ENCODE data around the gene SMAD5.

SMAD5 gene

GRCh38 chr5:136199408-136199807 lies 66.8 kb downstream of the SMAD5 start:
- no peak for DNase-seq

- no peak for DNase-seq
These were observed 67.5 kb downstream of the SMAD5 start for GRCh38 chr5:136200130-136200529.

- DNase-seq: no peak
These were observed 68.1 kb downstream of the SMAD5 start for GRCh38 chr5:136200761-136201160.

GRCh38 chr5:136201870-136202269 lies 69.2 kb downstream of the SMAD5 start:
- DNase-seq: no peak

GRCh38 chr5:136202469-136203205 lies 70.0 kb downstream of the SMAD5 start:
- no peak for DNase-seq

GRCh38 chr5:136203303-136203922 lies 70.8 kb downstream of the SMAD5 start:
- no peak for DNase-seq

GRCh38 chr5:136205061-136205702 lies 72.5 kb downstream of the SMAD5 start:
- DNase-seq: no peak

GRCh38 chr5:136205941-136206340 lies 73.3 kb downstream of the SMAD5 start:
- no peak for DNase-seq

- DNase-seq: no peak
These were observed 73.7 kb downstream of the SMAD5 start for GRCh38 chr5:136206361-136206760.

- no peak for DNase-seq
These were observed 75.0 kb downstream of the SMAD5 start for GRCh38 chr5:136207631-136208030.

GRCh38 chr5:136208916-136209315 lies 76.3 kb downstream of the SMAD5 start:
- DNase-seq: no peak

- no peak for DNase-seq
These were observed 76.8 kb downstream of the SMAD5 start for GRCh38 chr5:136209346-136209910.

- no peak for DNase-seq
These were observed 77.6 kb downstream of the SMAD5 start for GRCh38 chr5:136210259-136210658.

GRCh38 chr5:136211282-136212040 lies 78.8 kb downstream of the SMAD5 start:
- no peak for DNase-seq

- DNase-seq: peak; percentile 71
These were observed 79.6 kb downstream of the SMAD5 start for GRCh38 chr5:136212252-136212721.

GRCh38 chr5:136213919-136214493 lies 81.4 kb downstream of the SMAD5 start:
- DNase-seq: no peak

GRCh38 chr5:136215812-136216211 lies 83.2 kb downstream of the SMAD5 start:
- DNase-seq: no peak

GRCh38 chr5:136216230-136216629 lies 83.6 kb downstream of the SMAD5 start:
- DNase-seq: no peak

GRCh38 chr5:136221340-136221739 lies 88.7 kb downstream of the SMAD5 start:
- DNase-seq: no peak

GRCh38 chr5:136222580-136223235 lies 90.1 kb downstream of the SMAD5 start:
- no peak for DNase-seq

- no peak for DNase-seq
These were observed 93.2 kb downstream of the SMAD5 start for GRCh38 chr5:136225796-136226195.

- DNase-seq: no peak
These were observed 93.8 kb downstream of the SMAD5 start for GRCh38 chr5:136226401-136226800.

Data from stimulated activated CD8-positive, alpha-beta memory T cell treated with anti-CD3 and anti-CD28 coated beads, Interleukin-4, amount 100 ng/mL, for 48 hours (primary cell).